AG10803 (cell line): ENCODE results near the gene DNAJA3.

ENCODE experiments used
- DNase-seq: peaks from one replicate; pipeline ENCODE4 v3.0.0; 2010; ENCODE audit warnings: low read depth
- H3K4me3 ChIP-seq: 2 replicates; pipeline ENCODE4 v1.5.1; 2011; ENCODE audit warnings: mild to moderate bottlenecking, low read length, control low read depth
- TF ChIP-seq, protein P1 (sequence below): conservative IDR thresholded peaks from 2 replicates; pipeline ENCODE4 v1.5.1; 2011; ENCODE audit warnings: mild to moderate bottlenecking, low read length, control low read depth, inconsistent platforms

DNAJA3 gene

DNA sequence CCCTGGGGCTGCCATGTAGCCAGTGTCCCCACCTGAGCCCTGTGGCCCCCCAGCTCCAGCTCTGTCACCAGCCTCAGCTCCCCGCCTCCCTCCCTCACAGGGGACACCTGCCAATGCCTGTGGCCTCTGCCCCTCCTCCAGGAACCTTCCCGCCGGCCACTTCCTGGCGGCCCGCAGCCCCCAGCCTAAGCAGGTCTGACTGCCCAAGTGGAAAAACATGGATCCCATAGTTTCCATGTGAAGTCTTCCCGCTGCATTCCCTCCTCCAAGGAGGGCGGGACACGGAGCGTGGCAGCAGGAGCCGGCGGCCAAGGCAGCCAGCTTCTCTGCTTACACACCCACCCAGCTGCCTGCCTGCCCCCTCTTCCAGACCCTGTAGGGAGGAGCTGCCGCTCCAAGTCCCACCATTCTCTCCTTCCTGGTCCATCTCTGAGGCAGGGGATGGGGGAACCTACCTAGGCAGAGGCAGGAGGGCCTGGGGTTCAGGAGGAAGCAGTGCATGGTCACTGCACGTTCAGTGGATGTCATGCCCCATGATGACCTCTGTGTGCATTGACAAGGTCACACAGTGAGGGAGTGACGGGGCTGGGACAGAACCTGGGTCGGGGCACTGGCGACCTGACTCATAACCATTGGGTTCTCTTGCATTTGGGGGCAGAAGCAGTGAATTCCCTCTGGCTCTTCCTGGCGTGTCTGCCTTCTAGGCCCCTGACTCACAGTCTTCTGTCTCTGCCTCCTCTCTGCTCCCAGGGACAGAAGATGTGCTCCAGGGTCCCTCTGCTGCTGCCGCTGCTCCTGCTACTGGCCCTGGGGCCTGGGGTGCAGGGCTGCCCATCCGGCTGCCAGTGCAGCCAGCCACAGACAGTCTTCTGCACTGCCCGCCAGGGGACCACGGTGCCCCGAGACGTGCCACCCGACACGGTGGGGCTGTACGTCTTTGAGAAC, 45.3 kb upstream of the DNAJA3 start:
- TF ChIP-seq, protein P1, sequence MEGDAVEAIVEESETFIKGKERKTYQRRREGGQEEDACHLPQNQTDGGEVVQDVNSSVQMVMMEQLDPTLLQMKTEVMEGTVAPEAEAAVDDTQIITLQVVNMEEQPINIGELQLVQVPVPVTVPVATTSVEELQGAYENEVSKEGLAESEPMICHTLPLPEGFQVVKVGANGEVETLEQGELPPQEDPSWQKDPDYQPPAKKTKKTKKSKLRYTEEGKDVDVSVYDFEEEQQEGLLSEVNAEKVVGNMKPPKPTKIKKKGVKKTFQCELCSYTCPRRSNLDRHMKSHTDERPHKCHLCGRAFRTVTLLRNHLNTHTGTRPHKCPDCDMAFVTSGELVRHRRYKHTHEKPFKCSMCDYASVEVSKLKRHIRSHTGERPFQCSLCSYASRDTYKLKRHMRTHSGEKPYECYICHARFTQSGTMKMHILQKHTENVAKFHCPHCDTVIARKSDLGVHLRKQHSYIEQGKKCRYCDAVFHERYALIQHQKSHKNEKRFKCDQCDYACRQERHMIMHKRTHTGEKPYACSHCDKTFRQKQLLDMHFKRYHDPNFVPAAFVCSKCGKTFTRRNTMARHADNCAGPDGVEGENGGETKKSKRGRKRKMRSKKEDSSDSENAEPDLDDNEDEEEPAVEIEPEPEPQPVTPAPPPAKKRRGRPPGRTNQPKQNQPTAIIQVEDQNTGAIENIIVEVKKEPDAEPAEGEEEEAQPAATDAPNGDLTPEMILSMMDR, result no peak
- H3K4me3 ChIP-seq, result no peak overlapping the region
- DNase-seq, result no peak

DNA sequence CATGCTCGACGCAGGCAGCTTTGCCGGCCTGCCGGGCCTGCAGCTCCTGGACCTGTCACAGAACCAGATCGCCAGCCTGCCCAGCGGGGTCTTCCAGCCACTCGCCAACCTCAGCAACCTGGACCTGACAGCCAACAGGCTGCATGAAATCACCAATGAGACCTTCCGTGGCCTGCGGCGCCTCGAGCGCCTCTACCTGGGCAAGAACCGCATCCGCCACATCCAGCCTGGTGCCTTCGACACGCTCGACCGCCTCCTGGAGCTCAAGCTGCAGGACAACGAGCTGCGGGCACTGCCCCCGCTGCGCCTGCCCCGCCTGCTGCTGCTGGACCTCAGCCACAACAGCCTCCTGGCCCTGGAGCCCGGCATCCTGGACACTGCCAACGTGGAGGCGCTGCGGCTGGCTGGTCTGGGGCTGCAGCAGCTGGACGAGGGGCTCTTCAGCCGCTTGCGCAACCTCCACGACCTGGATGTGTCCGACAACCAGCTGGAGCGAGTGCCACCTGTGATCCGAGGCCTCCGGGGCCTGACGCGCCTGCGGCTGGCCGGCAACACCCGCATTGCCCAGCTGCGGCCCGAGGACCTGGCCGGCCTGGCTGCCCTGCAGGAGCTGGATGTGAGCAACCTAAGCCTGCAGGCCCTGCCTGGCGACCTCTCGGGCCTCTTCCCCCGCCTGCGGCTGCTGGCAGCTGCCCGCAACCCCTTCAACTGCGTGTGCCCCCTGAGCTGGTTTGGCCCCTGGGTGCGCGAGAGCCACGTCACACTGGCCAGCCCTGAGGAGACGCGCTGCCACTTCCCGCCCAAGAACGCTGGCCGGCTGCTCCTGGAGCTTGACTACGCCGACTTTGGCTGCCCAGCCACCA, 44.4 kb upstream of the DNAJA3 start:
- no peak for DNase-seq
- TF ChIP-seq, protein P1, result no peak
- no peak overlapping the region for H3K4me3 ChIP-seq

DNA sequence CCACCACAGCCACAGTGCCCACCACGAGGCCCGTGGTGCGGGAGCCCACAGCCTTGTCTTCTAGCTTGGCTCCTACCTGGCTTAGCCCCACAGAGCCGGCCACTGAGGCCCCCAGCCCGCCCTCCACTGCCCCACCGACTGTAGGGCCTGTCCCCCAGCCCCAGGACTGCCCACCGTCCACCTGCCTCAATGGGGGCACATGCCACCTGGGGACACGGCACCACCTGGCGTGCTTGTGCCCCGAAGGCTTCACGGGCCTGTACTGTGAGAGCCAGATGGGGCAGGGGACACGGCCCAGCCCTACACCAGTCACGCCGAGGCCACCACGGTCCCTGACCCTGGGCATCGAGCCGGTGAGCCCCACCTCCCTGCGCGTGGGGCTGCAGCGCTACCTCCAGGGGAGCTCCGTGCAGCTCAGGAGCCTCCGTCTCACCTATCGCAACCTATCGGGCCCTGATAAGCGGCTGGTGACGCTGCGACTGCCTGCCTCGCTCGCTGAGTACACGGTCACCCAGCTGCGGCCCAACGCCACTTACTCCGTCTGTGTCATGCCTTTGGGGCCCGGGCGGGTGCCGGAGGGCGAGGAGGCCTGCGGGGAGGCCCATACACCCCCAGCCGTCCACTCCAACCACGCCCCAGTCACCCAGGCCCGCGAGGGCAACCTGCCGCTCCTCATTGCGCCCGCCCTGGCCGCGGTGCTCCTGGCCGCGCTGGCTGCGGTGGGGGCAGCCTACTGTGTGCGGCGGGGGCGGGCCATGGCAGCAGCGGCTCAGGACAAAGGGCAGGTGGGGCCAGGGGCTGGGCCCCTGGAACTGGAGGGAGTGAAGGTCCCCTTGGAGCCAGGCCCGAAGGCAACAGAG, 43.5 kb upstream of the DNAJA3 start:
- TF ChIP-seq, protein P1, result no peak
- H3K4me3 ChIP-seq, result no peak overlapping the region
- no peak for DNase-seq

DNA sequence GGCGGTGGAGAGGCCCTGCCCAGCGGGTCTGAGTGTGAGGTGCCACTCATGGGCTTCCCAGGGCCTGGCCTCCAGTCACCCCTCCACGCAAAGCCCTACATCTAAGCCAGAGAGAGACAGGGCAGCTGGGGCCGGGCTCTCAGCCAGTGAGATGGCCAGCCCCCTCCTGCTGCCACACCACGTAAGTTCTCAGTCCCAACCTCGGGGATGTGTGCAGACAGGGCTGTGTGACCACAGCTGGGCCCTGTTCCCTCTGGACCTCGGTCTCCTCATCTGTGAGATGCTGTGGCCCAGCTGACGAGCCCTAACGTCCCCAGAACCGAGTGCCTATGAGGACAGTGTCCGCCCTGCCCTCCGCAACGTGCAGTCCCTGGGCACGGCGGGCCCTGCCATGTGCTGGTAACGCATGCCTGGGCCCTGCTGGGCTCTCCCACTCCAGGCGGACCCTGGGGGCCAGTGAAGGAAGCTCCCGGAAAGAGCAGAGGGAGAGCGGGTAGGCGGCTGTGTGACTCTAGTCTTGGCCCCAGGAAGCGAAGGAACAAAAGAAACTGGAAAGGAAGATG, 42.8 kb upstream of the DNAJA3 start:
- TF ChIP-seq, protein P1, result no peak
- no peak overlapping the region for H3K4me3 ChIP-seq
- DNase-seq, result no peak

DNA sequence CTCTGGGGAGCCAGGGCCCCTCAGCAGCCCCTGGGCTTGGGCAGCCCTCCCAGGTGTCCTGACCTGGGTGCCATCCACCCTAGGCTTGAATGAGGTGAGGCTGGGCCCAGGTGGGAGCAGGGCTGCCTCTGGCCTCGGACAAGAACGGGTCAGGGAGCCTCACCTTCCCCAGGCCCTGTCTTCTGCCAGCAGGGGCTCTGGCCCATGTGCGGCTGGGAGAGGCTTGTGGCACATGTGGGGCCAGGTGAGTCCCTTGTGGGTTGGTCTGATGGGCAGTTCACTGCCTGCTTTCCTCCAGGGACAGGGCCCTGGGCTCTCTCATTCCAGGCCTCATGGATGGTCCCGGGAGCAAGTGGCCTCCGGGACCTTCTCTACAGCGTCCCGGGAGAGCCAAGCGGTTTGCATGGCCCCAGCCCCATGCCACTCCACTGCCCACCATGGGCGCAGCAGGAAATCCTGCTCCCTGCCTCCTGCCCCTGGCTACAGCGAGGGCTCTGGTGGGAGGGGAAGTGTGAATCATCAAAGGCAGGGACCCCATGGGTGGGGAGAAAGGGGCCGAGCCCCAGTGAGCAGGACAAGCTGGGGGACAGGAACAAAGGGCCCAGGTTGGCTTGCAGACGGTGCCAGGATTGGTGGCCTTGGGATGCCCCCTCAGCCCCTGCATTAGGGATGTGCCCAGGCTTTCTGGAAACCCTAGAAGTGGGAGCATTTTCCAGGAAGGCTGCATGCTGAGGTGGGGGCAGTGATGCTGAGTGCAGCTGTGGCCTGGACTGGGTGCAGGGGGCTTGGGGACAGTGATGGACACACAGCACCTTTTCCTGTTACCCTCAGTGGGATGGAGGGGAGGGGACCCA, 41.9 kb upstream of the DNAJA3 start:
- no peak overlapping the region for H3K4me3 ChIP-seq
- TF ChIP-seq, protein P1, result no peak
- no peak for DNase-seq
